Lower leg skin (tissue), 4 donors: ENCODE results near the gene DCAF15. TPM values are rescaled to one million over a fixed set of nuclear protein-coding genes. Genes with fewer than 3 reads are reported as not detected.

ENCODE experiments used
- DNase-seq, 2 donors: peaks; one replicate each; pipeline ENCODE4 v3.0.0-alpha.2; 2019; ENCODE audit warnings: low spot score in 2 of 2
- H3K4me3 ChIP-seq: fragments of 200-600 bp; sonication (generic); 2 replicates; pipeline ENCODE4 v1.5.1; 2017; ENCODE audit warnings: mild to moderate bottlenecking, low read depth; ENCODE audit not compliant: poor library complexity, severe bottlenecking
- CTCF ChIP-seq, 3 donors: fragments of 450-650 bp; IDR thresholded peaks; one replicate each; pipeline ENCODE4 v1.5.1; 2016; ENCODE audit warnings: antibody characterized with exemption in 3 of 3, mild to moderate bottlenecking in 3 of 3, moderate library complexity in 2 of 3
- POLR2A ChIP-seq, 2 donors: fragments of 450-650 bp; IDR thresholded peaks; one replicate each; pipeline ENCODE4 v1.6.1; 2016 to 2017; ENCODE audit warnings: antibody characterized with exemption in 2 of 2, mild to moderate bottlenecking in 1 of 2, moderate library complexity in 1 of 2
- WGBS, 2 donors: methylation state at CpG; one replicate each; pipeline ENCODE4 v1.1.5; 2018; 5-methylcytosine and 5-hydroxymethylcytosine counted together
- intact Hi-C: fragments of 100-400 bp; cut with DNase I; formaldehyde crosslinking; loops from one replicate; pipeline ENCODE4 v1.15.0; 2023; ENCODE audit warnings: low total_unique reads
- total RNA-seq, 4 donors: library from RNA; depleted of rRNA; stranded (reverse); fragments of >200 nt; gene quantifications; one replicate each; pipeline ENCODE4 v1.1.0, GENCODE V29; 2016

The DCAF15 gene
- total RNA-seq, 4 donors from 2014 or later = 31.8 to 51.7 (median 43.0) TPM

GRCh38 chr19:13978351-13979243 lies 26.3 kb downstream of the DCAF15 start:
- 2 to 18% methylated on average over 26 to 42 of the region's 74 CpGs for WGBS, 2 donors
- no peak overlapping the region for H3K4me3 ChIP-seq
- intact Hi-C loops = no loop called here
- DNase-seq = peak; percentile 79 to 96
- TF ChIP-seq CTCF (IDR thresholded peaks at IDR 0.05) (no peak), POLR2A (IDR thresholded peaks at IDR 0.05) (no peak)

GRCh38 chr19:13979244-13979615 lies 26.9 kb downstream of the DCAF15 start:
- intact Hi-C loops = no loop called here
- WGBS, 2 donors = 20 to 26% methylated on average over 5 to 12 of the region's 12 CpGs
- H3K4me3 ChIP-seq = no peak overlapping the region
- TF ChIP-seq CTCF (IDR thresholded peaks at IDR 0.05) (no peak), POLR2A (IDR thresholded peaks at IDR 0.05) (no peak)
- DNase-seq = no peak

GRCh38 chr19:13979686-13980085 lies 27.4 kb downstream of the DCAF15 start:
- no peak overlapping the region for H3K4me3 ChIP-seq
- intact Hi-C loops = no loop called here
- DNase-seq = no peak
- 75 to 79% methylated on average over 12 of the region's 12 CpGs for WGBS, 2 donors
- TF ChIP-seq POLR2A (IDR thresholded peaks at IDR 0.05) (no peak), CTCF (IDR thresholded peaks at IDR 0.05) (no peak)

- TF ChIP-seq CTCF (IDR thresholded peaks at IDR 0.05) (no peak), POLR2A (IDR thresholded peaks at IDR 0.05) (no peak)
- intact Hi-C loops = no loop called here
- no peak overlapping the region for H3K4me3 ChIP-seq
- 92 to 96% methylated on average over 4 to 11 of the region's 15 CpGs for WGBS, 2 donors
- no peak for DNase-seq
Observed at GRCh38 chr19:13980340-13980739, 28.0 kb downstream of the DCAF15 start.

- DNase-seq = no peak
- no peak overlapping the region for H3K4me3 ChIP-seq
- 90 to 95% methylated on average over 5 of the region's 5 CpGs for WGBS, 2 donors
- intact Hi-C loops = no loop called here
- TF ChIP-seq POLR2A (IDR thresholded peaks at IDR 0.05) = no peak
- TF ChIP-seq CTCF (IDR thresholded peaks at IDR 0.05) = no peak
Observed at GRCh38 chr19:13981021-13981420, 28.7 kb downstream of the DCAF15 start.
